ENCODE data around the gene TBC1D30. TPM values are rescaled to one million over a fixed set of nuclear protein-coding genes. Genes with fewer than 3 reads are reported as not detected.

The TBC1D30 gene
- total RNA-seq, 1 donor from 2014 or later: 11.5 TPM

DNA sequence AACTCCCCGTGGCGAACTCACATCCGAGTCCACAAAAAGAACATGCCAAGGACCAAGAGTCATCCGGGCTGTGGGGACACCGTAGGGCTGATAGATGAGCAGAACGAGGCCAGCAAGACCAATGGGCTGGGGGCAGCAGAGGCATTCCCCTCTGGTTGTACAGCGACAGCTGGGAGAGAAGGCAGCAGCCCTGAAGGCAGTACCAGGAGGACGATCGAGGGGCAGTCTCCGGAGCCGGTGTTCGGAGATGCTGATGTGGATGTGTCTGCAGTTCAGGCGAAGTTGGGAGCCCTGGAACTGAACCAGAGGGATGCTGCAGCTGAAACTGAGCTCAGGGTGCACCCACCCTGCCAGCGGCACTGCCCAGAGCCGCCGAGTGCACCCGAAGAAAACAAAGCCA is 50.7 kb downstream of the TBC1D30 start:
- Histone ChIP-seq H3K9me3 (no peaks in the 10 kb centered on the region), H3K27me3 (ENCODE audit: low read depth) (no peaks in the 10 kb centered on the region), H3K36me3 (peaks cover 9% of the 10 kb centered on the region), H3K4me3 (no peak overlapping the region), H3K4me1 (no peaks in the 10 kb centered on the region), H3K27ac (no peak overlapping the region)
- TF ChIP-seq, protein P1, sequence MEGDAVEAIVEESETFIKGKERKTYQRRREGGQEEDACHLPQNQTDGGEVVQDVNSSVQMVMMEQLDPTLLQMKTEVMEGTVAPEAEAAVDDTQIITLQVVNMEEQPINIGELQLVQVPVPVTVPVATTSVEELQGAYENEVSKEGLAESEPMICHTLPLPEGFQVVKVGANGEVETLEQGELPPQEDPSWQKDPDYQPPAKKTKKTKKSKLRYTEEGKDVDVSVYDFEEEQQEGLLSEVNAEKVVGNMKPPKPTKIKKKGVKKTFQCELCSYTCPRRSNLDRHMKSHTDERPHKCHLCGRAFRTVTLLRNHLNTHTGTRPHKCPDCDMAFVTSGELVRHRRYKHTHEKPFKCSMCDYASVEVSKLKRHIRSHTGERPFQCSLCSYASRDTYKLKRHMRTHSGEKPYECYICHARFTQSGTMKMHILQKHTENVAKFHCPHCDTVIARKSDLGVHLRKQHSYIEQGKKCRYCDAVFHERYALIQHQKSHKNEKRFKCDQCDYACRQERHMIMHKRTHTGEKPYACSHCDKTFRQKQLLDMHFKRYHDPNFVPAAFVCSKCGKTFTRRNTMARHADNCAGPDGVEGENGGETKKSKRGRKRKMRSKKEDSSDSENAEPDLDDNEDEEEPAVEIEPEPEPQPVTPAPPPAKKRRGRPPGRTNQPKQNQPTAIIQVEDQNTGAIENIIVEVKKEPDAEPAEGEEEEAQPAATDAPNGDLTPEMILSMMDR (IDR thresholded peaks at IDR 0.05): no peak
- ATAC-seq: peak in 1 of 2 donors; percentile 15
- no peak for DNase-seq
- intact Hi-C loops (cut with DNase I): no loop called here

DNA sequence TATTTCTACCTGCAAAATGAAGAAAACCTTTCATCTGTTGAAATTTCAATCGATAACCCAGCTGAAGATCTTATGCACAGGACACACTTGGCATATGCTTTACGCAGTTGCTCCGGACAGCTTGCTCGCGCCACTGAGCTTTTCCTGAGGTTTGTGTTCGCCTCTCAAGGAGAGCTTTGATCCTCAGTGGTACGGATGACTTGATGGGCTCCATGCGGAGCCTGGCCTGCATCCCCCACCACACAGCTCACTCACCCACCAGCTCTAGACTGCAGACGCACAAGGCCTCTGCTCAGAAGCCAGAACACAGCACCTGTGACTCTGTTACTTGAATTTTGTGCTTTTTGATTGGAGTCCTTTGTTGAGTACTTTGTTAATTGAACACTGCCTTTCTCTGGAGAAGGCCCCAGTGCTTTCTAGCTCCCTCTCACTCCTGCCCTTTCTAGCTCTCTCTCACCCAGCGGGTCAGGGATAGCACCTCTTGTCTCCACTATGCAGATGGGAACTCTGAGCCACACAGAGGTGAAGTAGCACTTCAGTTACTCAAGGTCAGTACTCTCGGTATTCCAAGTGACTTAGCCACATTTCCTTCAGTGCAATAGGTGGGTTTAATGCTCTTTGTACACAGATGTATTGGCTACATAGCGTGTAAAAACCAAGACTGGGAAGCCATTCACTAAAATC is 52.1 kb downstream of the TBC1D30 start:
- H3K27me3 ChIP-seq (ENCODE audit: low read depth): no peaks in the 10 kb centered on the region
- H3K4me3 ChIP-seq: no peak overlapping the region
- intact Hi-C loops (cut with DNase I): no loop called here
- TF ChIP-seq, protein P1 (IDR thresholded peaks at IDR 0.05): no peak
- no peaks in the 10 kb centered on the region for H3K9me3 ChIP-seq
- no peak for ATAC-seq
- H3K27ac ChIP-seq: no peak overlapping the region
- H3K4me1 ChIP-seq: no peaks in the 10 kb centered on the region
- DNase-seq: no peak
- H3K36me3 ChIP-seq: peaks cover 9% of the 10 kb centered on the region

DNA sequence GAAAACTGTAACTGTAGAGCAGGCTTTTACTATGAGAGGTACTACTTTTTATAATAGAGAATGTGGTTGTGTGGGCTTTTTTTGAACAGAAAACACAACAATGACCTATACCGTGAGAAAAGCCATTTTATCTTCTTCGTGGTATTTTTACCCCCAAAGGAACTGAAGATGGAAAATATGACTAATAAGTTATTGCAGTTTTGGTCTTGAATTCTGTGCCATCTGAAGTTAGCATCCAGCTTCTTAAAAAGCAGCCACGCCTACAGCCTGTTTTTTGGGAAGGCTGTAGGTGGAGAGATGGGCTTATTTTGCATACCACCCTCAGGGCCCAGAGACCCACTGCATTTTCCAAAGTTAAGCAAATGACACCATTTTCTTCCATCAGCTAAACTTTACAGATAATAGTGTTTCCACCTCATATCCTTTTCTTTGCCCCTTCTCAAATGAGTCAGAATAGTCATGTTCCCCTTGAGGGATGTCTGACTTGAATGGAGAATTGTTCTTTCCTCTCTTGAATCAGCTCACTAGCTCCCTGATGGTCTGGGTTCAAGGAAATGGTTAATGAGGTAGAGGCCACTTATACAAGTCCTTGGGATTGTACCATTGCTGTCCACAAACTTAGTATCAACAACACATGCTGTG is 53.0 kb downstream of the TBC1D30 start:
- H3K4me3 ChIP-seq: no peak overlapping the region
- no peak for ATAC-seq

DNA sequence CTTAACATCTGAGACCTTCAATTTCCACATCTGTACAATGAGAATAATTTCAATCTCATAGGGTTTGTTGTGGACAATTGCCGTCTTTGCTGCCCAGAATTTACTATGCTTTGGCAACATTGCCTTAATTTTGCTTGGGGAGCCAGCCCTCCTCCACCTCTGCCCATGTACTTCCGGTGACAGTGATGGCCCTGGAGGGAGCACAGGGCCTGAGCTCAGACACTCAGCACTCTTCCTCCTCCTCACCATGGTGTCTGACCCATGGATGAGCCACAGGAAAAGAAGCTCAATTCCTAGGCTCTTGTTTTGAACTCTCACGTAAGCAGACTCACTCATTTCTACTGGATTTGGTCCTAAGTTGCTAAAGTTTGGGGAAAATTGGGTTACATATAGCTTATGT is 58.2 kb downstream of the TBC1D30 start:
- intact Hi-C loops (cut with DNase I): no loop called here
- DNase-seq (no peak), ATAC-seq (no peak)
- TF ChIP-seq, protein P1 (IDR thresholded peaks at IDR 0.05): no peak
- no peaks in the 10 kb centered on the region for H3K36me3 ChIP-seq
- H3K27ac ChIP-seq: no peak overlapping the region
- no peaks in the 10 kb centered on the region for H3K9me3 ChIP-seq
- no peaks in the 10 kb centered on the region for H3K27me3 ChIP-seq (ENCODE audit: low read depth)
- no peaks in the 10 kb centered on the region for H3K4me1 ChIP-seq
- H3K4me3 ChIP-seq: no peak overlapping the region

More for the DNA sequence above, 53.0 kb downstream of the TBC1D30 start:
- H3K27me3 ChIP-seq (ENCODE audit: low read depth): no peaks in the 10 kb centered on the region
- no peaks in the 10 kb centered on the region for H3K9me3 ChIP-seq
- no peak overlapping the region for H3K27ac ChIP-seq
- H3K36me3 ChIP-seq: peaks cover 9% of the 10 kb centered on the region
- H3K4me1 ChIP-seq: no peaks in the 10 kb centered on the region
- intact Hi-C loops (cut with DNase I): no loop called here
- TF ChIP-seq, protein P1 (IDR thresholded peaks at IDR 0.05): no peak
- DNase-seq: no peak

DNA sequence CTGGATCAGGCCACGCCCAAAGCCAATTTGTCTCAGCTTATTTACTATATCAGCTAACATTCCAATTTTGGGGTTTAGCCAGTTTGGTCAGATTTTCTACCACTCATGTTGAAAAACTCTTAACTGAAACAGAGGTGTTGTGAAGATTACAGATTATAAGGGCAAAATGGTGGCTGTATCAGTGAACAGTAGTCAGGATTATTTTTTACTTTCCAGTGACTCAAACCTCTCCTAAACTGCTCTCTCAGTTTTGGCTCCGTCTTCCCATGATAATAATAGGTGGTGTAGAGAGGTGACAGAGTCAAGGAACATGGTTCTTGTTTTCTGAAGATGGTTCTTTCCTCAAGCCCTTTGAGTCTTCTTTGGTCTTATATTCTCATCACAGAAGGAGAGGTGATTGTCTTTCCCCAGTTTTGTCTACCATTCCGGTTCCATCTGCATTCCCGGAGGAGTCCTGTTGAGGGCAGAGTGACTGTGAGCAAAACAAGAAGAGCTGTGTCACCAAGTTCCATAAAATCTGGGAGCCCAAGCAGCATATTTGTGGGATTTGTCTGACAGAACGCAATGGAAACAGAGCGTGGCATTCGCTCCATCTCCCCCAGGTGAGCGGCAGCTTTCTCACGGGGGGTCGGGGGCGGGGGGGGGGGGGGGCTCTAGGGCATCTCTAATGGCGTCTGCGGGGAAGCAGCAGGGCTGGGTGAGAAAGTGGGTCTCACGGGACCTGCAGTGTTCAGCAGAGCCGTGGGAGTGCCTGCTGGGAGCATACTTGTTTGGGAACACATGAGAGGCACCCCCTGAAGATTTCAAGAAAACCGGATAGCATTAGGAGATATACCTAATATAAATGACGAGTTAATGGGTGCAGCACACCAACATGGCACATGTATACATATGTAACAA is 59.1 kb downstream of the TBC1D30 start:
- Histone ChIP-seq H3K27ac (no peak overlapping the region), H3K9me3 (no peaks in the 10 kb centered on the region), H3K36me3 (no peaks in the 10 kb centered on the region), H3K4me3 (no peak overlapping the region), H3K27me3 (ENCODE audit: low read depth) (no peaks in the 10 kb centered on the region), H3K4me1 (no peaks in the 10 kb centered on the region)
- TF ChIP-seq, protein P1 (IDR thresholded peaks at IDR 0.05): no peak
- intact Hi-C loops (cut with DNase I): no loop called here
- DNase-seq (no peak), ATAC-seq (no peak)

All from lower lobe of right lung (tissue), 2 donors.